Ramos (cell line): ENCODE results near the gene MDC1.

Source experiments
- in situ Hi-C: fragments of 300-500 bp; cut with MboI; formaldehyde crosslinking; loops from one replicate; pipeline ENCODE4 v1.14.3; 2022; ENCODE audit warnings: low sequenced_read_pairs; ENCODE audit not compliant: unreplicated experiment

The MDC1 gene

DNA sequence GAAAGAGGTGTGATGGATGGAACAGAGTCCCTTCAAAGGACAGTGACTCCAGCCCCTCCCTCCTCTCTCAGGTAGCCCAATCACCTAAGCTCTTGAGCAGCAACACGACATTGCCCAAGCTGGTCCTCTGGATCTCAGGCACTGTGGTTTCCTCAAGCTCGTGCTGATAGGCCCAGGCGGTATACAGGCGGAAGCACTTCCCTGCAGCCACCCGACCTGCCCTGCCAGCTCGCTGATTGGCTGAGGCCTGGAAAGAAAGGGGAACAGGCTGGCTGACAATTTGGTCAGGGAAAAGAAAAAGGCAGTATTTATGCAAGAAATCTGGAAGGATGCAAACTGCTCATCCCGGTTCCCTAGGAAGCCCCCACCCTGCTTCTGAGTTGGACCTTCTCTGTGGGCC, 60.6 kb downstream of the MDC1 start:
- in situ Hi-C loops, result no loop called here

DNA sequence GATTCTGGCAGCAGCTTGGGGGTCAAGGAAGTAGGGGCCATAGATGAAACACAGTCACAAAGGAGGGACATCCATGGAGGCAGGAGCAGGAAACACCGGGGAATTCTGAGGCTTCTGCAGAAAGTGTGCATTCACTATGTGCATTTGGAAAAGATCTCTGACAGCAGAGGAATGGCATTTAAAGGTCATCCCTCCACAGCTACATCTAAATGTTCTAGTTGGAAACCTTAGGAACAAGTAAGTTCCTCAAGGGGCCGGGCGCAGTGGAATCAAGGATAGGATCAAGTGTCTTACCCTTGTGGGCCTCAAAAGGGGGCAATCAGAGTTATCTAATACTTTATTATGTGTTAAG, 61.4 kb downstream of the MDC1 start:
- in situ Hi-C loops, result no loop called here

DNA sequence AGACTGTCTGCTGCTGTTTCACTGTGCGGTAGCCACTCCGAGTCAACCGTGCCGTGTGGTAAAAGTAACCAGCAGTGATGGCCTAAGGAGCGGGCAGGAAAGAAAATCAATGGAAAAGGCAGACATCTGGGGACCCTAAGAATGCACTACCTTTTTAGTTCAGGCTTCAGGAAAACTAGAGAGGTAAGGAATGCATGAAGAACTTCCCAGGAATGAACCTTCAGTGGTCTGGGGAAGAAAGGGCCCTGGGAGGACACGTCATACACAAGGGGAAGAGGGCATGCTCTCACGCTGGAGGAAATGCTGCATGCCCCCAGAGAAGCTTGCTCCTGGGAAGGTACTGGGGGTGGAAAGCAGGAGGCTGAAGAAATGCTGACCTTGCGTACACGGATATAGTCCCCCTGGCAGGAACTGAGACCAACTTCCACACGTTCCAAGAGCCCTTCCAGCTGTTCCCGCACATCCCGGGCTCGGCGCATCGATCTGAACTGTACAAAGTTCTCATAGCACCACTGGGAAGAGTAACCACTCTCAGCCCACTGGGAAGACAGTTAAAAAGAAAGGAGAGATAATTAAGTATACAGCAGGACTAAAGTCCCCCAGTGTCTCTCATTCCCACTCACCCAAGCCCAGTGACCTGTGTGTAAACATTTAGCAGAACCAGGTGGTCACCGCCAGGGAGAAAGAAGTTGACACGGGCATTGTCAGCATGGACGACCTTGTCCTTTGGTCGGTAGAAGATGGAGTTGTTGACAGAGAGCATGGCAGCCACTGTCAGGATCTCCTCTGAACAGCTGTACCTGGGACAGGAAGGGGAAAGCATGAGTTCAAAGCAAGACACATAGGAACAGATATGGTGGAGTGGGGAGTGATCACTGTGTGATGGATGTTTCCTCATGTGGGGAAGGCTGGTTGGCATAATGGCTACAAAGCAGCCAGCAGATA, 62.0 kb downstream of the MDC1 start:
- in situ Hi-C loops, result no loop called here

DNA sequence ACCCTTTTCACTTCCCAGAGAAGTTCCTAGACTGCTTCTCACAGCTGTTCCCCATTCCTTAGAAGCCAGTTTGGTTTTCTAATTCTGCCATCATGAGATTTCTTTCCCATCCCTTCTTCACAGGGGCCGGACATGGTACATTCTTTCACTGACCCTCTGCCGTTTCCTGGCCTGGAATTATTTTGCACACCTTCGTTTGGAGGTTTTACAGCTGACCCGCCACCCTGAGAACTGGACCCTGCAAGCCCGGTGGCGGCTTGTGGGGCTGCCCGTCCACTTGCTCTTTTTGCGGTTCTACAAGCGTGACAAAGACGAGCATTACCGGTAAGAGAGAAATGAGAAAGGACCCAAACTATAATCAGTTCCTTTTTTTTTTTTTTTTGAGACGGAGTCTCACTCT, 65.9 kb downstream of the MDC1 start:
- in situ Hi-C loops, result no loop called here
